SK-N-SH treated with all-trans-retinoic acid at 6 μM for 48 hours (cell line): ENCODE data around the gene LPAR2.

Source experiments
- BACH2 ChIP-seq: fragments of 250-450 bp; sonication (Bioruptor Pico); IDR thresholded peaks from 2 replicates; pipeline ENCODE4 v1.9.0; 2021; ENCODE audit warnings: mild to moderate bottlenecking, borderline replicate concordance
- PATZ1 ChIP-seq: fragments of 250-450 bp; sonication (Bioruptor Pico); IDR thresholded peaks from 2 replicates; pipeline ENCODE4 v1.8.0; 2020; ENCODE audit warnings: mild to moderate bottlenecking, moderate library complexity, borderline replicate concordance
- ZC3H10 ChIP-seq: fragments of 250-450 bp; sonication (Bioruptor Pico); IDR thresholded peaks from 2 replicates; pipeline ENCODE4 v1.5.1; 2021; ENCODE audit warnings: mild to moderate bottlenecking, moderate library complexity

GRCh38 chr19:19624032-19624570 lies 3.9 kb downstream of the LPAR2 start:
- TF ChIP-seq PATZ1 (CRISPR knock-in tag): no peak
- TF ChIP-seq BACH2 (CRISPR knock-in tag): no peak
- TF ChIP-seq ZC3H10 (CRISPR knock-in tag): no peak
